Measurements from ENCODE around the gene RAD54L. TPM values are rescaled to one million over a fixed set of nuclear protein-coding genes. Genes with fewer than 3 reads are reported as not detected.
"Not testable (repeated sequence)": the region's sequence is repeated elsewhere in the genome, so short reads cannot be mapped to it uniquely, and the experiment has no call there.

Gene RAD54L
- total RNA-seq, 1 donor from 2014 or later = 9.3 TPM

GRCh38 chr1:46306159-46306530 lies 58.6 kb downstream of the RAD54L start:
- Mint-ChIP-seq H3K9me3 (ENCODE audit: unreplicated experiment) (no peaks in the 10 kb centered on the region), H3K4me3 (ENCODE audit: unreplicated experiment) (no peak overlapping the region), H3K4me1 (ENCODE audit: unreplicated experiment) (peaks cover 29% of the 10 kb centered on the region), H3K27ac (ENCODE audit: unreplicated experiment) (no peak overlapping the region), H3K36me3 (ENCODE audit: low read depth, unreplicated experiment) (peaks cover 26% of the 10 kb centered on the region), H3K27me3 (ENCODE audit: unreplicated experiment) (peaks cover 12% of the 10 kb centered on the region)
- no peak for DNase-seq (ENCODE audit: low spot score)
- TF ChIP-seq CTCF (IDR thresholded peaks at IDR 0.05; ENCODE audit: unreplicated experiment) = no peak

GRCh38 chr1:46309401-46310159 lies 62.0 kb downstream of the RAD54L start:
- TF ChIP-seq CTCF (IDR thresholded peaks at IDR 0.05; ENCODE audit: unreplicated experiment) = no peak
- Mint-ChIP-seq H3K4me1 (ENCODE audit: unreplicated experiment) (peaks cover 17% of the 10 kb centered on the region), H3K27me3 (ENCODE audit: unreplicated experiment) (peaks cover 5% of the 10 kb centered on the region), H3K4me3 (ENCODE audit: unreplicated experiment) (peak overlapping the region; percentile 68), H3K9me3 (ENCODE audit: unreplicated experiment) (no peaks in the 10 kb centered on the region), H3K27ac (ENCODE audit: unreplicated experiment) (peak overlapping the region; percentile 15), H3K36me3 (ENCODE audit: low read depth, unreplicated experiment) (peaks cover 26% of the 10 kb centered on the region)
- DNase-seq (ENCODE audit: low spot score) = no peak

- H3K4me3 Mint-ChIP-seq (ENCODE audit: unreplicated experiment) = peak overlapping the region; percentile 68
- peaks cover 28% of the 10 kb centered on the region for H3K36me3 Mint-ChIP-seq (ENCODE audit: low read depth, unreplicated experiment)
- peaks cover 17% of the 10 kb centered on the region for H3K4me1 Mint-ChIP-seq (ENCODE audit: unreplicated experiment)
- TF ChIP-seq CTCF (IDR thresholded peaks at IDR 0.05; ENCODE audit: unreplicated experiment) = no peak
- no peak overlapping the region for H3K27ac Mint-ChIP-seq (ENCODE audit: unreplicated experiment)
- no peaks in the 10 kb centered on the region for H3K9me3 Mint-ChIP-seq (ENCODE audit: unreplicated experiment)
- no peak for DNase-seq (ENCODE audit: low spot score)
- peaks cover 5% of the 10 kb centered on the region for H3K27me3 Mint-ChIP-seq (ENCODE audit: unreplicated experiment)
These were observed 62.8 kb downstream of the RAD54L start for GRCh38 chr1:46310321-46310720.

- DNase-seq (ENCODE audit: low spot score) = no peak
- H3K27me3 Mint-ChIP-seq (ENCODE audit: unreplicated experiment) = peaks cover 2% of the 10 kb centered on the region
- peaks cover 14% of the 10 kb centered on the region for H3K36me3 Mint-ChIP-seq (ENCODE audit: low read depth, unreplicated experiment)
- no peaks in the 10 kb centered on the region for H3K4me1 Mint-ChIP-seq (ENCODE audit: unreplicated experiment)
- no peaks in the 10 kb centered on the region for H3K9me3 Mint-ChIP-seq (ENCODE audit: unreplicated experiment)
- H3K4me3 Mint-ChIP-seq (ENCODE audit: unreplicated experiment) = no peak overlapping the region
- no peak for TF ChIP-seq CTCF (IDR thresholded peaks at IDR 0.05; ENCODE audit: unreplicated experiment)
- H3K27ac Mint-ChIP-seq (ENCODE audit: unreplicated experiment) = no peak overlapping the region
These were observed 68.3 kb downstream of the RAD54L start for GRCh38 chr1:46315669-46316403.

DNA sequence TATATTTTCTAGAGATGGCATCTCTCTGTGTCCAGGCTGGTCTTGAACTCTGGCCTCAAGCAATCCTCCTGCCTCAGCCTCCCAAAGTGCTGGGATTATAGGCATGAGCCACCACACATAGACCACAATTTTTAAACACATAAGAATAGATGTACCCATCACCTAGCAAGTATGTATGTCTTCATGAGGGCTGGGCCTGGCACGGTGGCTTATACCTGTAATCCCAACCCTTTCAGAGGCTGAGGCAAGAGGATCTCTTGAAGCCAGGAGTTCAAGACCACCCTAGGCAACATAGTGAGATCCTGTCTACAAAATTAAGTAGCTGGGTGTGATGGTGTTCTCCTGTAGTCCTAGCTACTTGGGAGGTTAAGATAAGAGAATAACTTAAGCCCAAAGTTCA lies 69.8 kb downstream of the RAD54L start:
- Mint-ChIP-seq H3K27ac (ENCODE audit: unreplicated experiment) (no peak overlapping the region), H3K9me3 (ENCODE audit: unreplicated experiment) (no peaks in the 10 kb centered on the region), H3K4me3 (ENCODE audit: unreplicated experiment) (no peak overlapping the region), H3K4me1 (ENCODE audit: unreplicated experiment) (no peaks in the 10 kb centered on the region), H3K36me3 (ENCODE audit: low read depth, unreplicated experiment) (peaks cover 11% of the 10 kb centered on the region), H3K27me3 (ENCODE audit: unreplicated experiment) (peaks cover 2% of the 10 kb centered on the region)
- no peak for TF ChIP-seq CTCF (IDR thresholded peaks at IDR 0.05; ENCODE audit: unreplicated experiment)
- no peak for DNase-seq (ENCODE audit: low spot score)

DNA sequence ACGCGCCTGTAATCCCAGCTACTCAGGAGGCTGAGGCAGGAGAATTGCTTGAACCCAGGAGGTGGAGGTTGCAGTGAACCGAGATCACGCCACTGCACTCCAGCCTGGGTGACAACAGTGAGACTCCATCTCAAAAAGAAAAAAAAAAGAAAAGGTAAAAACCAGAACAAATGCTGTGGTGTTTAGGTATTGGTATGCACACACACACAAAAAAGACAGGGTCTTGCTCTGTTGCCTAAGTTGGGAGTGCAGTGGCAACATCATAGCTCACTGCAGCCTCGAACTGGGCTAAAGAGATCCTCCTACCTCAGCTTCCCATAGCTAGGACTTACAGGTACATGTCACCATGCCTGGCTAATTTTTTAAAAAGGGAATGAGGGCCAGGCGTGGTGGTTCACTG lies 71.7 kb downstream of the RAD54L start:
- not testable (repeated sequence) for H3K4me1 Mint-ChIP-seq (ENCODE audit: unreplicated experiment); DNase-seq (ENCODE audit: low spot score); H3K27ac Mint-ChIP-seq (ENCODE audit: unreplicated experiment); H3K9me3 Mint-ChIP-seq (ENCODE audit: unreplicated experiment); H3K36me3 Mint-ChIP-seq (ENCODE audit: low read depth, unreplicated experiment); H3K27me3 Mint-ChIP-seq (ENCODE audit: unreplicated experiment); H3K4me3 Mint-ChIP-seq (ENCODE audit: unreplicated experiment)
